ENCODE data around the gene MACROD2. TPM values are rescaled to one million over a fixed set of nuclear protein-coding genes. Genes with fewer than 3 reads are reported as not detected.

The MACROD2 gene
- total RNA-seq, 4 donors from 2014 or later, result 10.0 to 24.0 (median 17.0) TPM

DNA sequence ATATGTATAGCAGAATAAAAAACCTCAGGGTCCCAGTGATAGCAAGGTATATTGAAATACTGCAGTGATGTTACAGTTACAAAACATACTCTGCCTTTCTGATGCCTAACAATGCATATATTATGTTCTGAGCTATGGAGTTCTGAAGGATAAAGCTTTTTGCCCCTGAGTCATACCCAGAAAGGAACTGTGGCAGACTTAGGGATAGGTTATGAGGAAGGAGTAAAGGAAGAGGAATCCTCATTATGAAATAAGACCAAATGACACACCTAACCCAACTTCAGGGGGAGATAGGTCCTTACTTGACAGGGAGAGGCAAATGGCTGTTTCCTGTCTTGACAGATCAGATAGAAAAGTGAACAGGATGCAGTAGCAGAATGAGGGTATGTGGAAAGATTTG, 1282.7 kb downstream of the MACROD2 start:
- no peak overlapping the region for H3K4me3 ChIP-seq (ENCODE audit: low read depth, poor library complexity, severe bottlenecking)
- intact Hi-C loops (cut with DNase I; ENCODE audit: low total_unique reads), result no loop called here
- no peak for TF ChIP-seq CTCF (IDR thresholded peaks at IDR 0.05)
- TF ChIP-seq POLR2A (IDR thresholded peaks at IDR 0.05), result no peak
- no peak for DNase-seq (ENCODE audit: low spot score in 2 of 2)

GRCh38 chr20:15287329-15287728, 1292.0 kb downstream of the MACROD2 start:
- intact Hi-C loops (cut with DNase I; ENCODE audit: low total_unique reads), result no loop called here
- DNase-seq (ENCODE audit: low spot score in 2 of 2), result no peak
- H3K4me3 ChIP-seq (ENCODE audit: low read depth, poor library complexity, severe bottlenecking), result no peak overlapping the region
- WGBS, 2 donors, result 58 to 63% methylated on average over 5 of the region's 5 CpGs
- TF ChIP-seq POLR2A (IDR thresholded peaks at IDR 0.05) (no peak), CTCF (IDR thresholded peaks at IDR 0.05) (no peak)

DNA sequence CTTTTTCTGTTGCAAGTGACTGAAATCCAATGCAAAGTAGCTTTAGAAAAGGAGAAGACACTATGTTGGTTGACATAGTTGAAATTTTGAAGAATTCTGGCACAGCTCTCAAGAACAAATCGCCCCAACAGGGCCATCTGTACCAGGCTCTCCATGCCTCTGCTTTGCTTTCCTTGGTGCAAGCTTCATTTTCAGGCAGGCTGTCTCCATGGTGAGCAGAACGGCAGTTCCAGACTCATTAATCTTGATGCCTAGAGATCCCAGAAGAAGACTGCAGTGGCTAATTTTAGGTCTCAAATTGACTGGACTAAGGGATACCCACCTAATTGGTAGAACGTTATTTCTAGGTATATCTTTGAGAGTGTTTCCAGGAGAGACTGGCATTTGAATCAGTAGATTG, 1292.8 kb downstream of the MACROD2 start:
- TF ChIP-seq POLR2A (IDR thresholded peaks at IDR 0.05), result no peak
- no peak for TF ChIP-seq CTCF (IDR thresholded peaks at IDR 0.05)
- WGBS, 2 donors, result 88 to 99% methylated on average over 3 of the region's 3 CpGs
- H3K4me3 ChIP-seq (ENCODE audit: low read depth, poor library complexity, severe bottlenecking), result no peak overlapping the region
- intact Hi-C loops (cut with DNase I; ENCODE audit: low total_unique reads), result no loop called here
- no peak for DNase-seq (ENCODE audit: low spot score in 2 of 2)

DNA sequence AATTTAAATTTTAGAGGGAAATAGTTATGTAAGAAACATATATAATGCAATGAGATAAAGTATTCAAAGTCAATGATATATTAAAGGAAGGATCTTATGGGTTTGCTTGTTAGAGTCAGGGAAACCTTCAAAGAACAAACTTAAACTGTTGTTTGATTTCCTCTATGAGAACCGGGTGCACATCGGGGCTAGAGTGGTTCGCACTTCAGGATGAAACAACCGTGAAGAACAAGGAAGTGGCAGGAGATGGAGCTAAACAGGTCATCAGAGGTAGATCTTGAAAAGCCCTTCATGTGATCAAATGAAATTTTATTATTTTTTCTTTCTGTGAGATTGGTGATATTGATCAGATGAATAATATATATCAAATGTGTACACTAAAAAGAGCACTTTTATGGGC, 1294.0 kb downstream of the MACROD2 start:
- WGBS, 2 donors, result 67 to 84% methylated on average over 4 of the region's 4 CpGs
- H3K4me3 ChIP-seq (ENCODE audit: low read depth, poor library complexity, severe bottlenecking), result no peak overlapping the region
- no peak for TF ChIP-seq CTCF (IDR thresholded peaks at IDR 0.05)
- no peak for TF ChIP-seq POLR2A (IDR thresholded peaks at IDR 0.05)
- intact Hi-C loops (cut with DNase I; ENCODE audit: low total_unique reads), result no loop called here
- DNase-seq (ENCODE audit: low spot score in 2 of 2), result no peak

GRCh38 chr20:15292405-15292804, 1297.1 kb downstream of the MACROD2 start:
- WGBS, 2 donors, result 75 to 76% methylated on average over 4 of the region's 4 CpGs
- TF ChIP-seq CTCF (IDR thresholded peaks at IDR 0.05) (no peak), POLR2A (IDR thresholded peaks at IDR 0.05) (no peak)
- DNase-seq (ENCODE audit: low spot score in 2 of 2), result no peak
- intact Hi-C loops (cut with DNase I; ENCODE audit: low total_unique reads), result no loop called here
- H3K4me3 ChIP-seq (ENCODE audit: low read depth, poor library complexity, severe bottlenecking), result no peak overlapping the region

GRCh38 chr20:15296422-15296821, 1301.1 kb downstream of the MACROD2 start:
- TF ChIP-seq CTCF (IDR thresholded peaks at IDR 0.05) (no peak), POLR2A (IDR thresholded peaks at IDR 0.05) (no peak)
- DNase-seq (ENCODE audit: low spot score in 2 of 2), result no peak
- no peak overlapping the region for H3K4me3 ChIP-seq (ENCODE audit: low read depth, poor library complexity, severe bottlenecking)
- intact Hi-C loops (cut with DNase I; ENCODE audit: low total_unique reads), result no loop called here
